Inferior parietal cortex (tissue), 1 donor: ENCODE data around the gene CGNL1.
A peak's percentile ranks its signal among the peaks of the same experiment; 100 is the strongest.

Source experiments
- DNase-seq: peaks from one replicate; pipeline ENCODE4 v3.0.0-alpha.2; 2016; ENCODE audit errors: extremely low spot score

The CGNL1 gene

GRCh38 chr15:57455929-57456328 is 79.6 kb downstream of the CGNL1 start:
- DNase-seq, result no peak

- no peak for DNase-seq
These were observed 80.3 kb downstream of the CGNL1 start for GRCh38 chr15:57456559-57456958.

- no peak for DNase-seq
These were observed 81.4 kb downstream of the CGNL1 start for GRCh38 chr15:57457726-57458125.

GRCh38 chr15:57458356-57458781 is 82.1 kb downstream of the CGNL1 start:
- no peak for DNase-seq

- no peak for DNase-seq
These were observed 84.0 kb downstream of the CGNL1 start for GRCh38 chr15:57460208-57460816.

- no peak for DNase-seq
These were observed 85.2 kb downstream of the CGNL1 start for GRCh38 chr15:57461541-57461940.

GRCh38 chr15:57462381-57462780 is 86.1 kb downstream of the CGNL1 start:
- DNase-seq, result peak; percentile 22

- DNase-seq, result peak; percentile 20
These were observed 87.1 kb downstream of the CGNL1 start for GRCh38 chr15:57463360-57463759.

GRCh38 chr15:57464480-57464879 is 88.2 kb downstream of the CGNL1 start:
- no peak for DNase-seq

GRCh38 chr15:57468486-57468885 is 92.2 kb downstream of the CGNL1 start:
- no peak for DNase-seq

- no peak for DNase-seq
These were observed 94.2 kb downstream of the CGNL1 start for GRCh38 chr15:57470543-57470942.

- DNase-seq, result no peak
These were observed 96.6 kb downstream of the CGNL1 start for GRCh38 chr15:57472861-57473260.

GRCh38 chr15:57476533-57476975 is 100.2 kb downstream of the CGNL1 start:
- DNase-seq, result no peak

GRCh38 chr15:57477736-57478522 is 101.6 kb downstream of the CGNL1 start:
- no peak for DNase-seq

GRCh38 chr15:57479005-57479404 is 102.7 kb downstream of the CGNL1 start:
- no peak for DNase-seq

- no peak for DNase-seq
These were observed 104.9 kb downstream of the CGNL1 start for GRCh38 chr15:57481038-57481705.

- no peak for DNase-seq
These were observed 109.6 kb downstream of the CGNL1 start for GRCh38 chr15:57485869-57486268.

- no peak for DNase-seq
These were observed 110.5 kb downstream of the CGNL1 start for GRCh38 chr15:57486833-57487232.

GRCh38 chr15:57489122-57489521 is 112.8 kb downstream of the CGNL1 start:
- DNase-seq, result no peak

GRCh38 chr15:57493351-57493750 is 117.0 kb downstream of the CGNL1 start:
- no peak for DNase-seq

GRCh38 chr15:57494581-57494980 is 118.3 kb downstream of the CGNL1 start:
- DNase-seq, result no peak

GRCh38 chr15:57495041-57495440 is 118.7 kb downstream of the CGNL1 start:
- DNase-seq, result no peak
